ENCODE data around the gene KAZN. TPM values are rescaled to one million over a fixed set of nuclear protein-coding genes. Genes with fewer than 3 reads are reported as not detected.

KAZN gene
- total RNA-seq, 1 donor from 2014 or later: 9.4 TPM

- DNase-seq (ENCODE audit: low spot score): no peak
These were observed 312.7 kb downstream of the KAZN start for GRCh38 chr1:14910984-14911721.

DNA sequence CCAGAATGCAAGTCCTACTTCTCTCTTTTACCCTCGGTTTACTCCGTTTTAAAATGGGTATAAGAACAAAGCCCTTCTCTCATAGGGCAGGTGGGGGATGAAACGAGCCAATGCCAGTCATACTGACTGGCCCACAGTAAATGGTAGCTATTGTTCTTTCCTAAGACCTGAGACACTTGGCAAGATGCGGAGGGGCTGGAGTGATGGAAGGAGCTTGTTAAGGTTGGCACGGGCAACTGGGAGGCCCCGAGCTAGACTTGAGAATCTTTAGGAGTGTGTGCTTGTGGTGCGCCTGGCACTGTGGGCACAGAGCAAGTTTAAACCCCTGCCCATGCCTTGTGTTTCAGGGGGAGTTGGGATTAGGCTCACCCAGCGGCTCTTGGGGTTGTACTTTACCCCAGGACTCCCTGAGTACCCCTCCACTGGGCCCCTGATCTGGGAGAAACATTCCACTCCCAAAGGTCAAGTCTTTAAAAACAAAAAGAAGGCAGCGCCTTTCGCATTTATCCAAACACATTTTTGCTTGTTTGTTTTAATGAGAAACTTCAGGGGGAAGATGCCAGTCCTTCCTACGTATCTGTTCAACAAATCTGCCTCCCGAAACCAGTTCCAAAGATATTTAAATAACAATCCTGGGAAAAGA is 314.5 kb downstream of the KAZN start:
- no peak for DNase-seq (ENCODE audit: low spot score)

DNA sequence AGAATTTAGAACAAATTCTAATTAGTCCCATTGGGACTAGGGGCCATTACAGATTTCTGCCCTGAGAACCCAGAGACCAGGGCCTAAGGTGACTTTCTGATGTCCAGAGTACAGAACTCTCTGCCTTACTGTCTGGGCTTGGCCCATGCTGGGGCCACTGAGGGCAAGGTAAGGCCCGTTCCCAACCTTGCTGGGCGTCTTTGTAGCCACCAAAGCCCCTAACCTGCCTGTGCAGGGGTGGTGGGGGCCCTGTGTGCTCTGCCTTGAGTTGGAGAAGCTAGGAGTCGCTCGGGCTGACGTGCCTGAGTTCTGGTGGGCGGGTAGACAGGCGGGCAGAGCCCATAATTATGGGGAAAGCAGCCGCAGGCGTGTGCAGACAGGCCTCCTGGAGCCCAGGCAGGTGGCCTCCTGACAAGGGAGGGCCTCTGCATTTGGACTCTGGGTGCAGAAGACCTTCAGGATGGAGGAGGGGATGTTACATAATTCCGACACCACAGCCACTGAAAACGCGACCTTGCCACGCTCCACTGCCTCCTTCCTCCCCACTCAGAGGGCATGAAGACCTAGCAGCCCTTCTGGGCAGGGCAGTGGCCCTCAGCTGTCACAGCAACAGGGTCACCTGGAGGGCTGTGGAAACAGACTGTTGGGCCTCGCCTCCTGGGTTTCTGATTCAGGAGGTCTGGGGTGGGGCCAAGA is 315.1 kb downstream of the KAZN start:
- DNase-seq (ENCODE audit: low spot score): peak; percentile 35

GRCh38 chr1:14914351-14914988 is 316.0 kb downstream of the KAZN start:
- no peak for DNase-seq (ENCODE audit: low spot score)

GRCh38 chr1:14915356-14916054 is 317.0 kb downstream of the KAZN start:
- DNase-seq (ENCODE audit: low spot score): peak; percentile 43

GRCh38 chr1:14919289-14919688 is 320.8 kb downstream of the KAZN start:
- no peak for DNase-seq (ENCODE audit: low spot score)

DNA sequence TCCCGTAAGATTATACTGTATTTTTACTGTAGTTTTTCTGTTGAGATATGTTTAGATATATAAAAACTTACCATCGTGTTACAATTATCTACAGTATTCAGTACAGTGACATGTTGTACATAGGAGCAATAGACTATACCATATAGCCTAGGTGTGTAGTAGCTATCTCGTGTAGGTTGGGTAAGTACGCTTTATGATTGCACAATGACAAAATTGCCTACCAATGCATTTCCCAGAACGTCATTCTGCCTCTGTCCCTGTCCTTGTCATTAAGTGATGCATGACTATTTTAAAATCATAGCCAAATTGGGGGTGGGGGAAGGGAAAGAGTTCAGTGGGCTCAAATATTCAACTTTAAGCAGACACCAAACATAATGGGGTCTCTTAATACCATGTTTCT is 321.3 kb downstream of the KAZN start:
- DNase-seq (ENCODE audit: low spot score): no peak

- no peak for DNase-seq (ENCODE audit: low spot score)
These were observed 322.6 kb downstream of the KAZN start for GRCh38 chr1:14921057-14921456.

- DNase-seq (ENCODE audit: low spot score): no peak
These were observed 324.6 kb downstream of the KAZN start for GRCh38 chr1:14922942-14923726.

DNA sequence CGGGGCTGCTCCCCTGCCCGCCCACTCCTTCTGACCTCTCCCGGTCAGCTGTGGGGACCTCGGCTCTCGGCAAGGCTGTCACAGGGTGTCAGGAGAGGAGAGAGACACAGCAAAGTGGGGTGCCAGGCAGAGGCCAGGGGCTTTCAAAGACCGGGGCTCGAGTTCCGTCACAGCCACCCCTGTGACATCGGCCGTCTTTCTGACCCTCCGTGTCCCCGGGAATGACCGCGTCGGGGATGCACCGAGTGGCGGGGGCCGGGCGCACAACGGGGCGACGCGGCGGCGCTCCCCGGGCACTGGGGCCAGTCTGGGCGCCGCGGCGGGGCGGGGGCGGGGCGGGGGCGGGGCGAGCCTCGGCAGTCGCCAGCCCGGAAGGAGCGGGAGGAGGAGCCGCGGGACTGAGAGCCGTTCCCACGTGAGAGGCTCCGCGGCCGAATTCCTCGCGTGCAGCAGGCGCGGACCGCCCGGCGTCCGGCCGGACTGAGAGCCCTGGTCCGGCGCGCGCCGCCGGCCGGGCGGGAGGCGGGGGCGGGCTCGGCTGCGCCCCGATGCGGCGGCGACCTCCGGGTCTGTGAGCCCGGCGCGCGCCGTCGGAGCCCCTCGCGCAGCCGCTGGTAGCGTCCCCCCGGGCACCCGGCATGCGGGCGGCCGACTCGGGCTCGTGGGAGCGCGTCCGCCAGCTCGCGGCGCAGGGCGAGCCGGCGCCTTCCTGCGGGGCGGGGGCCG is 325.4 kb downstream of the KAZN start:
- DNase-seq (ENCODE audit: low spot score): peak; percentile 69

DNA sequence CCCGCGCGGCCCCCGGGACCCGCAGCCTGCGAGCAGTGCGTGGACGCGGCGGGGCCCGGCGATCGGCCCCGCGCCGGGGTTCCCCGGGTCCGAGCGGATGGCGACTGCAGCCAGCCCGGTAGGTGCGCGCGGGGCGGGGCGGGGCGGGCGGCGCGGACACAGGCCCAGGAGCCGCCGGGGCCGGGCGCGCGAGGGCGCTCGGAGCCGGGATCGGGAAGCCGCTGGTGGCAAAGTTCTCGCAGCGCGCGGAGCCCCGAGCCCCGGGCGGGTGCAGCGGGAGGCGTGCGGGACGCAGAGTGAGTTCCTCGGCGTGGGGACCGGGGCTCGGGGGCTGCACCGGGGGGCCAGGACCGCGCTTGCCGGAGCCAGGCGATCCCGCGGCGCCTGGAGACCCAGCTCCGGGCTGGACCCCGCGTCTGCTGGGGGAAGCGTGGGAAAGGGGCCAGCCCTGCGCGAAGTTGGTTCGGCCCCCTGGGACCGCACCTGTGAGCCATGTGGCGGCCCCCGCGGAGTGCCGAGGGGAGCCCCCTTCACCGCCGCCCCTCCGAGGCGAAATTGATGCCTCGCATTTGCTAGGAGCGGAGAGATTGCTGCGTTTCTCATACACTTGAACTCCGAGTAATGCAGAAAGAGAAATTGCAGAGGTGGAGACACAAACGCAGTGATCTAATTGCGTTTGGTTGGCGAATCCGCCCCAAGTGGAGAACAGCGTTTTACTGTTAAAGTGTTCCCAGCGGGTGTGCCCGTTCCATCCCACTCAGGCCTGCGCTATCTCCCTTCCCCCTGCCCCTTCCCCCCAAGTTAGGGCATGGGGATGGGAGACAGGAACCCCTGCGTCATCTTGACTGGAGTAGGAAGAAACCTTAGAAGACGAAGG is 326.2 kb downstream of the KAZN start:
- DNase-seq (ENCODE audit: low spot score): peak; percentile 68

DNA sequence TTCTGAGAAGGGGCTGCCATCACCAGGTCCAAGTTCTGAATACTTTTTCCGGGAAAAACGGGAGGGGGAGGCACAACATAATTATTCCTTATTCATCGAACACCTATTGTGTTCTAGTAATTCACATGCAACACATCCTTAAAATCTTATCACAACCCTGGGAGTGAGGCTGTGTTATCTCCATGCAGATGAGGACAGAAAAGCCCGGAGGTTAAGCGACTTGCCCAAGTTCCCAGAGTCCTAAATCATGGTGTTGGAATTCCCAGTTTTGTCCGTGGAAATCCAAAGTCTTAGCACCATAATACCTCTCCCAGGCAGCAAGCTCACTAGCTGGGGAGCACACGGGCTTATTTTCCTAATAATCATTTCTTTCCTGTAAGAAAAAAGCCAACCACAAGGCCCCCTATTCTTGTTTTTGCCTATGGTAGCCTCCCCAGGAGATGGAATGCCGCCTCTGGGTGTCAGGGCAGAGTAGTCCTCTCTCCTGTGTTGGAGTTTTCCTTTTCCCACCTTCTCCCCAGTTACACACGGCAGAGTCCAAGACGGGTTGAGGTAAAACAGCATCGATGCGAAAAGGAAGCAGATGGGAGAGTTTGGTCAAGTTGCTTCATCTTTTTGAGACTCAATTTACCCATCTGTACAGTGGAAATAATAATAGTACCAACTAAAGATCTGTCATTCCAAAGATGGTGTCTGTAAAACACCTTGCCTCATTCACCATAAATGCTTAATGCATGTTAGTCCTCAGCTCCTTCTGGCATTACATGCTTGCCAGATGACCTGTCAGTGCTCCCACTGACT is 327.1 kb downstream of the KAZN start:
- DNase-seq (ENCODE audit: low spot score): no peak

- DNase-seq (ENCODE audit: low spot score): no peak
These were observed 327.7 kb downstream of the KAZN start for GRCh38 chr1:14926229-14926628.

GRCh38 chr1:14926818-14927575 is 328.5 kb downstream of the KAZN start:
- DNase-seq (ENCODE audit: low spot score): no peak

- DNase-seq (ENCODE audit: low spot score): peak; percentile 79
These were observed 329.9 kb downstream of the KAZN start for GRCh38 chr1:14928412-14928811.

GRCh38 chr1:14928886-14929546 is 330.5 kb downstream of the KAZN start:
- no peak for DNase-seq (ENCODE audit: low spot score)
